Occipital lobe (tissue), 2 donors: Measurements from ENCODE around the gene WDR5. TPM values are rescaled to one million over a fixed set of nuclear protein-coding genes. Genes with fewer than 3 reads are reported as not detected.

Experiments
- DNase-seq: peaks from one replicate; lab custom pipeline; 2025; lab: John Stamatoyannopoulos, UW
- total RNA-seq: library from RNA; depleted of rRNA; stranded (reverse); fragments of >200 nt; gene quantifications from one replicate; pipeline ENCODE4 v1.2.3, GENCODE V29; 2014

The WDR5 gene
- total RNA-seq, 1 donor from 2014 or later, result 26.4 TPM

DNA sequence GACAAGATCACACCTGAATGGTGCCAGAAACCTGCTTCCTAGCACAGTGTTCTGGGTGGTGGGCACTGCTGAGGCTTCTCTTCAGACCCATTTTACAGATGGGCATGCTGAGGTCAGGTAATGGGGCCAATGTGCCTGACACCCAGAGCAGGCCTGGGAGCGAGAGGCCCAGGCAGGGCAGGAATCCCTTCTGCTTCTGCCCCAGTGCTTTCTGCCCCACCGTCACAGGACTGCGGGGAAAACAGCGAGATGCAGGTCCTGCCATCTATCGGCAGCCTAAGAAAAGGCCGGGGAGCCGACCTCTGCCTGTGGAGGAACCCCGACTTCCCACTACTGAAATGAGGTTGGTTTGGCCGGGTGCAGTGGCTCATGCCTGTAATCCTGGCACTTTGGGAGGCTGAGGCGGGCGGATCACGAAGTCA lies 51.2 kb downstream of the WDR5 start:
- no peak for DNase-seq

DNA sequence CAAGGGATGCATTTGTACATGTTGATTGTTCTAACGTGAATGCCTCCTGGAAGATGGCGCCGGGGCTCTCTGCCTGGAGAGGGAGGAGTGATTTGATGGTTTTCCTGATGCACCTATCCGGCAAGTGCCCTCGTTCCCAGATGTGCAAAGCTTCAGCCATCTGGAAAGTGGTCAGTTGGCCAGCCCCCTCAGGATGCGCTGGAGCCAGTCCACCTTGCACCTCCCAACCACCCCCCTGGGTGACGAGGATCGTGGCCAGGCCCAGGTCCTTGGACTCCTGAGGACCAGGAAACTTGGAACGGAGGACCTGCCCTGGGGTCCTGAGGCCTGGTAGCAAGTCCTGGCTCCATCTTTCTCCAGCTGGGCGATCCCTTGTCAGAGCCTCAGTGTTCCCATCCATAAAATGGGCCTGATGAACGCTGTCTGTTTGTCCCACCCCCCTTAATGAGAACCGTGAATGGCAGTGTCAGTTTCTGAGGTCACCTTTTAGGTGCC lies 52.1 kb downstream of the WDR5 start:
- no peak for DNase-seq

DNA sequence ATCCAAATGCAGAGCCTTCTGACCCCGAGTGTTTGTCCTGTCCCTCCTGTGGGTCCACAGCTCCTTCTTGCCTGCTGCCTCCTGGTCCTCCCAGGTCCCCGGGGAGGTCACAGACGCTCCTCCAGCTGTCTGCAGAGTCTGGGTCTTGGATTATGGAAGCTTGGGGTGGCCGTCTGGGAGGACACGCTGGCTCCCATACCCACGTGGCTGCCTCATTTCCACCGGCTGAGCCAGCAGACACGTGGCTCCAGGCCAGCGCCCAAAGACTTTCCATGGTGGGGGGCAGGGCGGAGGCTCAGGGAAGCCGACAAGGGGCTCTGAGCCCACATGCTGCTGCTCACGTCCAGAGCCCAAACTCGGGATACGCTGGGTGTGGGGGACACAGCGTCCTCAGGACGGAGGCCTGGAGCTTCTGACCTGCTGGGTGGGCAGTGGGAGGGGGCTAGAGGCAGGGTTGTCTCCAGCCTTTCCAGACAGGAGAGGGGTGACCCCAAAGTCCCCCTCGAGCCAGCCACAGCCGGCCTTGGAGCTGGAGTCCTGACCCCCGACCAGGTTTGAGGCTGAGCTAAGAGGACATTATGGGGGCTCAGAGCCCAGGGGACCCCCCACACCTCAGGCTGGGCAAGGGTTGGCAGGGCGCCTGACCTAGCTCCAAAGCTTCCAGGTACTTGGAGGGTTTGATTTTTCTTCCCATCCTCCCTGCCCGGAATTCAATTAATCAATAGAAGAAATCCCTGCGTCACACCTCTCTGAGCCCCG lies 52.7 kb downstream of the WDR5 start:
- DNase-seq, result no peak

DNA sequence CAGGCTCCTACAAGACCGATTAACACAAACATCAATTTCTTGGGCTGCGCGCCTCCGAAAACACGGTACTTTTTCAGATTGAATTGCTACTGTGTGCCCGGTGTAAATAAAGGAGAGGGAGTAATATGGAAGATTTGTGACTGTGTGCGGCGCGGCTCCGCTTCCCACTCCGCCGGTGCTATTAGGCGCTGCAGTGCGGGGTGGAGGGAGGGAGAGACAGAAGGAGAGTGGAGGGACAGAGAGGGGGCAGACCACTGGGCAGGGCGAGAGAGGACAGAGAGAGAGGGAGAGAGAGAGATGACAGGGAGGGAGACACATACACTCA lies 53.2 kb downstream of the WDR5 start:
- no peak for DNase-seq

DNA sequence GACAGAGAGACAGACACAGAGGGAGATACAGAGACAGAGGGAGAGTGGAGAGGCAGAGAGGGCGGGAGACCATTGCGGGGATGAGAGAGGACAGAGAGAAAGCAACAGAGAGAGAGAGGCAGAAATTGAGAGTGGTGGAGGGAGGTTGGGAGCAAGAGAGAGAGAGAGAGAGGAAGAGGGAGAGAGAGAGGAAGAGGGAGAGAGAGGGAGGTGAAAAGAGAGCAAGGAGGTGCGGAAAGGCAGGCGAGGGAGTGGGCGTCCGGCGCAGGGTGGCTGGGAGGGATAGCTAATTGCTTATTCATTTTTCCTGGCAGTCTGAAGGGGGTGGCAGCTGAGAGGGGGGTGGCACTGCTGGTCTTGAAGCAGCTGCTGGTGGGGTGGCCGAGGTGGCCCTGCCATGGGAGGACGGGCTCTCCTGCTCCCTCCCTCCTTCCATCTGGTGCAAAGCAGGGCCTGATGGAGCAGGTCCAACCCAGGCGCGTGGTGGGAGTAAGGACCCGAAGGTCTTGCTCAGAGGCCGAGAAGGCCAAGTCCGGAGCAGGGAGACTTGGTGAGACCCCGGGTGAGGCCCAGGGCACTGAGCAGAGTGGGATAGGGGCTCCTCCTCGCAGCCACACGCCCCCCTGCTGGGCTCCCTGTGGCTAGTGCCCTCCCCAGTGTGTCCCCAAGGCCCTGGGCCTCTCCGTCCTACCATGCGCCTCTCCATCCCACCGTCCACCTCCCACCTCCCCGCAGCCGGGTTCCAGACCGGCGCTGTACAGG lies 53.8 kb downstream of the WDR5 start:
- no peak for DNase-seq

DNA sequence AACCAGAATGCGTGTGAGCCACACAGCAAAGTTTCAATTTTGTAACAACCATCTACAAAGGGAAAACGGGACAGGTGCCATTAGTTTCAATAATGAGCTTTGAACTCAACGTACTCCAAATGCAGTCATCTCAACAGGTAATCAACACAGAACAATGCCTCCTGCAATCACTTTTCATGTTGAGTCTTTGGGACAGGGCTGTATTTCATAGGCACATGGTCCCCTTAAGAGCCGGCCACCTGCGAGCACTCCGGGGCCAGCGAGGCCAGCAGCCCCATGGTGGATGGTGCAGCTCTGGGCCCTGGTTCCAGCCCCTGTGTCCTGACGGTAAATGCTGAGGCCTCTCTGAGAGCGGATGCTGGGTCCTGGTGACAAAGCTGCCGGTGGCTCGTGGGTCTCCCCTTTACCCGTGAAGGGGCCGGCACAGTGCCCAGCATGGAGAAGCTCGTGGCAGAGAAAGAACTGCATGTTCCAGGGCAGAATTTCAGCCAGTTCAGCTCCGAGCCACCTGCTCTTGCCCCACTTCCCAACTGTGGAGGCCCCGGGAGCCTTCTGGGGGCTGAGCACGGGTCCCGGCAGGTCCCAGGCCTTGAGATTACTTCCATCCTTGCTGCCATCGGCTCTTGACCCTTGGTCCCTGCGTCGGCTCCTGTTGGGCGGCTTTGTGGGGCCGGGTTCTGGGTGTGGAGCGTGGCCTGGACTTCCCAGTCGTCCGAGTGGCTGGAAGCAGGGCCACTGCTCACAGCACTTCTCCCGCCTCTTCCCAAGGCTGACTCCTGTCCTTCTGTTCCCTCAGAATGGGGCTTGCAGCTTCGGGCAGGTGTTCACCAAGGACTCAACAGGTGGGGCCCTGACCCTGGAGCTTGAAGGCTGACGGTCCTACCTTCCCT lies 54.6 kb downstream of the WDR5 start:
- DNase-seq, result no peak

DNA sequence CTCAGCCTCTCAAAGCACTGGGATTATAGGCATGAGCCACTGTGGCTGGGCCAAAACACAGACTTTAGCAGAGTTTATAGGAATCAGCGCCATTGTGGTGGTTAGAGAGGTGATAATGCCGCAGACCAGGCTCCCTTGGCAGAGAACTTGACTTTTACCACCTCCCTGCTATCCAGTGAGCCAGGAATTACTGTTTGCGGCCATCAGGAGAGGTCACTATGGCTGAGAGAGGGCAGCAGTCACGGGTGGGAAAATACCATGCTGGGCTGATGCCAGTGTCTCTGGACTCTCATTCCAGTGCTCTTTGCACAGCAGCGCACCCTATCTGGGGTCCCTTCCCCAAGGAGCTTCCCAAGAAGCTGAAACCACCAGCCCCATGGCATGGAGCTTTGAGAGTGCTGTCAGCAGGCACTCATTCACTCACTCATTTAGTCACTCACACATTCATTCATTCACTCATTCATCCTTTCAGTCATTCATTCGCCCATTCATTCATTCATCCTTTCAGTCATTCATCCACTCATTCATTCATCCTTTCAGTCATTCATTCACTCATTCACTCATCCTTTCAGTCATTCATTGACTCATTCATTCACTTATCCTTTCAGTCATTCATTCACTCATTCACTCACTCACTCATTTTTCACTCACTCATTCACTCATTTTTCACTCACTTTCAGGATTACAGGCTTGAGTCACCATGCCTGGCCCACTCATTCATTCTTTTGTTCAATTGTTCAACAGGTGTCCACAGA lies 55.8 kb downstream of the WDR5 start:
- DNase-seq, result no peak

DNA sequence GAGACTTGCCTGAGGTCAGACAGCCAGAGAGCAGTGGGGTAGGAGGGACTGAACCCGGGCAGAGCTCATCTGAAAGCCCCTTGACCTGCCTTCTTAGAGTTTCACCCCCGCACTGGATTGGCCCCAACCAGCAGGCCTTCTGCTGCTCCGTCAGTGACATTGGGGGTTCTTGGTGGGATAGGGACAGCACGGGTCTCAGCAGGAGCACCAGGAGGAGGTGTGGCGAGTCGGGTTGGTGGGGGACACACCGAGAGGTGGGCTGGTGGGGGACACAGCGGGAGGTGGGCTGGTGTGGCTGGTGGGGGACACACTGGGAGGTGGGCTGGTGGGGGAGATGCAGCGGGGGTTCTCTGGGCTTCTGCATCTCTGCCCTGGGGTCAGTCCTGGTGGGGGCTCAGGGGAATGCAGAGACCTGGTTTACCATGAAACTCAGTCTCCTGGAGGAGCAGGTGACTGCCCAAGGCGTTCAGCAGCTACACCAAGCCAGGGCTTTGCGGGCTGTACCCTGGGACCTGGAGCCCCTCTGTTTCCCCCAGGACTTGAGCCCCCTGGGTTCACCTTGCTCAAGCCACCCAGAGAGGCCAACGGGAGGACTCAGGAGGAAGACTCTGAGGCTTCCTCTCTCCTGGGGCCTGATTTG lies 56.5 kb downstream of the WDR5 start:
- no peak for DNase-seq

DNA sequence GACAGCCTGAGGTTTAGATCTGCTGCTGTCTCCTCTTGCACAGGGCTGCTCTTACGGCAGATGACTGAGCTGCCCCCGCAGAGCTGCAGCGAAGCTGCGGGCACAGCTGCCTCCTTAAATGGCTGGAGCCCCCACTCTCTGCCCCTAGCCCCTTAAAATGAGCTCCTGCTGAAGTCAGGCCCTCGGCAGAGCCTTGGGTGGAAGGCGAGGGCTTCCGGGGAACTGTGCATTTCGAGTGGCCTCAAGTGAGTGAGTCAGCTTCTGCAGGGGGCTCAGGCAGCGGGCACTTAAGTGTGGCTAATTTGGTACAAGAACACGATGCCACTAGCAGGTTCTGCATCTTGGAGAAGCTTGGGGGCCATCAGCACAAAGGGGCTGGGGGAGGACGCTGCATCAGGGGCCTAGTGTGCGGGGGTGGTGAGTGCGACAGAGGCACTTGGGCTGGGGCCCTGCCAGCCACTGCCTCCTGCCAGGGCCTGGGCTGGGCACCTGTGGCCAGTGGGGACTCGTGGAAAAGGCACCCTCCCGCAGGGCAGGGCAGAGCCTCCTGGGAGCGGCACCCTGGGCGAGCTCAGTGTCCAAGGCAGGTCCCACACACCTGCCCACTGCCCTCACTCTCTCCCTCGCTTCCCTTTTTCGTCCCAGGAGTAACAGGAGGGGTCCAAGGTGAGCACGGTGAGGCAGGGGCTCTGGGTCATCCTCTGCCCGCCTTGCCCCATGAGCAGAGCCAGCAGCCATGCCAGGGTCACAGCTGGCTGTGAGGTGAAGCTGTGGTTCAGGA lies 57.3 kb downstream of the WDR5 start:
- no peak for DNase-seq

DNA sequence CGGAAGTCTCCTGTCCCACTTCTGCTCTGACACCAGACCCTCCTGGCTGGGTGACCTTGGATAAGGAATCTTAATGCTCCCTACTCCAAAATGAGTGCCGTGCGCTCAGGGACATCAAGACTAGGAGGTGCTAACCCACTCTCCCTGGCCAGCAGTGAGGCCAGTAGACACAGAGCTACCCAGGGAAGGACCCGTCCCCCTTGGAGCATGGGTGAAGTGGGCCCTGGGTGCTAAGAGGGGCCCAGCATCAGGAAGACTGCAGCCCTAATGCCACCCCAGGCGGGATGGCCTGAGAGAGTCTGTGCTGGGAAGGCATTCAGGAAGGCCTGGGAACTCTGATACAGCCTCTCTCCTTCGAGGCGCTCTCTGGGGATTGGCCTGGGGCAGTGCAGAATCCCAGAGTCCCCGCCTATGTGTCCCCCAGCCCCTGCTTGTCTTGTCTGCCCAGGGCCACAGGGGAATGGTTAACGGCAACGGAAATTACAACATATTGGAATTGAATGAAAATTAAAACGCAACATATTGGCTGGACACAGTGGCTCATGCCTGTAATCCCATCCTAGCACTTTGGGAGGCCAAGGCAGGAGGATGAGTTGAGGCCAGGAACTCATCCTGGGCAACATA lies 58.1 kb downstream of the WDR5 start:
- no peak for DNase-seq

DNA sequence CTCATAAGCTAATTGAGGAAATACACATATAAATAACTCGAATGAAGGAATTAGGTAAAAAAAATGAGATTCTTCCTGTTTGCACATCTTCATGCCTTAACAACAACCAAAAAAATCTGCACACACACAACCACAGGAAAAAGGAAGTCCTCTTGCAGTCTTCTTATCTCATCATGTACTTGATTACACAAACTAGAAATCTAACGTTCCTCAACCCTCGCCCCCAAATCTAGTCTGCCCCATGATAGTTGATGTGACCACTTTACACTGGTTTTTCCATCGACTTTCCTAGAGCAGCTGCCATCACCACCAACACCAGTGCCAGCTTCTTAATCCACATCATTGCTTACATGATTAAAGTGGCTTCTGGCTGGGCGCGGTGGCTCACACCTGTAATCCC lies 59.7 kb downstream of the WDR5 start:
- DNase-seq, result no peak

DNA sequence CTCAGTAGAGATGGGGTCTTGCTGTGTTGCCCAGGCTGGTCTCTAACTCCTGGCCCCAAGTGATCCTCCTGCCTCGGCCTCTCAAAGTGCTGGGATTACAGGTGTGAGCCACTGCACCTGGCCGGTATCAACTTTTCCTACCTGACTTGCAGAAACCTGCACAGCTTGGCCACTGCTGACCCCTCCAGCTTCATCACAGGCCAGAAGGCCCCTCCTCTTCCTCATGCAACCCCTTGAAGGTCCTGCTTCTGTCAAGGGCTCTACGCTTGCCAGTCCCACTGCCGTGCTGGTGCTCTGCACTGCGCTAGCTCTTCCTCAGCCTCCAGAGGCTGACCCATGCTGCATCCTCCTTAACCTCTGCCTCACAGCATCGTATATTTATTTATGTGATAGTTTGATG lies 61.0 kb downstream of the WDR5 start:
- DNase-seq, result no peak

DNA sequence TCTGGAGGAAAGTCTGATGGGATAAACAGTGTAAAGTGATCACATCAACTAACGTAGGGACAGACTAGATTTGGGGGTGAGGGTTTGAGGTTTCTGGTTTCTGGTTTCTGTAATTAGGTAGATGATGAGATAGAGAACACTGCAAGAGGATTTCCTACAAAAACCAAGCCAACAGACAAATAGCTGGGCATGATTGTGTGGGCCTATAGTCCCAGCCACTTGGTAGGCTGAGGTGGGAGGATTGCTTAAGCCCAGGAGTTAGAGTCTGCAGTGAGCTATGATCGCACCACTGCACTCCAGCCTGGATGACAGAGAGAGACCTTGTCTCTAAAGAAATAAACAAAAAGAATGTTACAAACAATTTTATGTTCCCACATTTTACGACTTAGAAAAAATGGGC lies 62.9 kb downstream of the WDR5 start:
- DNase-seq, result no peak

DNA sequence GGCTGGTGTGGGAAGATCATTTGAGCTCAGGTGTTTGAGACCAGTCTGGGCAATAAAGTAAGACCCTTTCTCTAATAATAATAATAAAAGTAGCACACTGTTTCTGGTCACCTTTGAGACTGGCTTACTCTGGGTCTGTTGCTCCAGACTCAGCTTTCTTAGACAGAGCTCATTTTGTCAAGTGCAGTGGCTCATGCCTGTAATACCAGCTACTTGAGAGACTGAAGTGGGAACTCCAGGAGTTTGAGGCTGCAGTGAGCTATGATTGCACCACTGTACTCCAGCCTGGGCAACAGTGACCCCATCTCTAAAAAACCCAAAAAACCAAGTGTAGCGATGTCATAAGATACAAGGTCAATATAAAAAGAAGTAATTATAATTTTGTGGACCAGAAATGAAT lies 64.8 kb downstream of the WDR5 start:
- no peak for DNase-seq

DNA sequence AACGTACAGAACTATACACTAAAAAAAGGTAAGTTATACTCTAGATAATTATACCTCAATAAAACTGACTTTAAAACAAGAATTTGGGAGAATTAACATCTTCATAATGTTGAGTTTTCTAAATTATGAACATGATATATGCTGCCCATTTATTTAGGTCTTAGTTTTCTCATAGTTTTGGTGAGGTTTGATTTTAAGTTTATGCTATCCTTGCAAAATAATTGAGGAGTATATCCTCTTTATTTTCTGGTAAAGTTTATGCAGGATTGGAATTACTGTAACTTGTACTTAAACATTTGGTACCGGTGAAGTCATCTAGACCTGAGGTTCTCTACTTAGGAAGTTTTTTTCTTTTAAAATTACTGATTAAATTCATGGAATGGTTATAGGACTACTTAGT lies 67.3 kb downstream of the WDR5 start:
- DNase-seq, result no peak

DNA sequence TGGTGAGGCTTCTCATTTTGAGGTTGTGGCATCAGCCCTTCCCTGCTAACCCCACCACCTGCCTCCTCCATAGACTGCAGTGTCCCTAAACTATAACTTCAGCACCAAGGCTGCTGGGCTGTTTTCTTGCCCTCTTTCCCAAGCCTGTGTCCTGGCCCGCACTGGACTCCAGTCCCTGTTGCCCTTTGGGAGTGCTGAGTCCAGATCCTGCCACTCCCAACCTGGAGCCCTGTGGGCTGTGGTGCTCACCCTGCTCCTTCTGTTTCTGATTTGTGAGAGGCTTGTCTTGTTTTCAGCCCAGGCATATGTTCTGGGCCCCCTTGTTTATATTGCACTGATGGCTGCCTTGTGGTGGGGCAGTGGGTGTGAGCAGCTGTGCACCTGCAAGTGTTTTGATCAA lies 68.2 kb downstream of the WDR5 start:
- DNase-seq, result no peak

DNA sequence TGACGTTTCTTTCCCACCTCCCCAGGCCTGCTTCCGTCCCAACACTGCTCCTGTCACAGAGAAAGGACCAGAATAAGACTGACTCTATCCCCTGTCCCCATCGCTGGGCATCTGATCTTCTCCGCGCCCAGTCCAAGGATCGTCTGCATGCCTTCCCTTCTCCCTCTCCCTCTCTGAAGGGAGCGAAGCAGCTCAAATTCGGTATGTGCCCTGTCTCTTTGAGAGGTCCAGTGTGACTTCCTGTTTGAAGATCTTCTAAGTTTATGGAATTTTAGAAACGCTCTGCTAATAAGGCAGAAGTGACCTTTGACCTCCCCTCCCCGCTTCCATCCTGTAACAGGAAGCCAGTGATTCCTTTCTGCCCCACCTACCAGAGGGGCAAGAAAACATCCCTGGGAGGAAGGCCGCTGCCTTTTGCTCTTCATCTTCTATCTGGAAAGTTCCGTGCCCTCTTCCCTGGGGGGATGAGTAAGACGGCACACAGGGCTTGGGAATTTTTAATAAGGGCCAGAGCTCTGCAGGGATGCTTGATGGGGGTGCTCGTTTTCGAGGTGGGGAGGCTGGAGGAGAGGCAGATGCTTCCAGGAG lies 69.2 kb downstream of the WDR5 start:
- DNase-seq, result no peak

DNA sequence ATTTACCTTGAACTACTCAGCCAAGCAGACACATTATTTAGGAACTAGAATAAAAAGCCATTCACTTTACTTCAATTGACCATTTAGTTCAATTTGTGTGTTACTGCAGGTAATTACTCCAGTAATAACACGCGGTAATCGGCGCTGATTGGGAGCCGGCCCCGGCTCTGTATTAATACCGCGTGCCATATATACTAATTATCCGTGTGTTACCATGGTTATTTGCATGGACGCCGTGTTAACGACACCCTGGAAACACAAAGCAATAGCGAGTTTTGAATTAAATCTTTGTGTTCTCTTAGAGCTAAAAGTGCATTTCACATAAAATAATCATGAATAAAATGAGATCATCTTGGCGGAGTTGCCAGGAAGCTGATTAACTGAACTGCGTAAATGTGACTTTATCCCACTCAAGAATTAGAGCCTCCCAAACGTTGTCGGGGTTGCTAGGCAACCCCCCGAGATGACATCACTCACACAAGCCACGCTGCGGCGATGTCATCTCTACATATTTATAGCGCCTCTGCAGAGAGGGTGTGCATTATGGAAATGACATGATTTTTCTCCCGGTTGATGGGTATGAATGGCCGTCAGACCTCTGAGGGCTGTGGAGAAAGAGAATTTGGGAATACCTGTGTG lies 69.9 kb downstream of the WDR5 start:
- peak; percentile 71 for DNase-seq
